Stimulated activated CD8-positive, alpha-beta memory T cell treated with anti-CD3 and anti-CD28 coated beads, Interleukin-4, amount 100 ng/mL, for 48 hours (primary cell): Measurements from ENCODE around the gene C22orf23.
A peak's percentile ranks its signal among the peaks of the same experiment; 100 is the strongest.

Source experiments
- DNase-seq: peaks from one replicate; pipeline ENCODE4 v3.0.0-alpha.2; 2020

The C22orf23 gene

GRCh38 chr22:37924386-37925065, 28.9 kb downstream of the C22orf23 start:
- no peak for DNase-seq

GRCh38 chr22:37923927-37924326, 29.5 kb downstream of the C22orf23 start:
- DNase-seq: no peak

- no peak for DNase-seq
These were observed 31.2 kb downstream of the C22orf23 start for GRCh38 chr22:37922191-37922590.

GRCh38 chr22:37920126-37920525, 33.3 kb downstream of the C22orf23 start:
- DNase-seq: no peak

- DNase-seq: no peak
These were observed 34.7 kb downstream of the C22orf23 start for GRCh38 chr22:37918580-37919270.

- DNase-seq: no peak
These were observed 35.4 kb downstream of the C22orf23 start for GRCh38 chr22:37917874-37918548.

GRCh38 chr22:37916311-37916710, 37.1 kb downstream of the C22orf23 start:
- DNase-seq: no peak

- DNase-seq: no peak
These were observed 40.1 kb downstream of the C22orf23 start for GRCh38 chr22:37913233-37913721.

GRCh38 chr22:37912171-37912570, 41.2 kb downstream of the C22orf23 start:
- DNase-seq: no peak

- no peak for DNase-seq
These were observed 41.7 kb downstream of the C22orf23 start for GRCh38 chr22:37911697-37912096.

- no peak for DNase-seq
These were observed 42.3 kb downstream of the C22orf23 start for GRCh38 chr22:37910890-37911672.

GRCh38 chr22:37909766-37910165, 43.6 kb downstream of the C22orf23 start:
- no peak for DNase-seq

- no peak for DNase-seq
These were observed 46.1 kb downstream of the C22orf23 start for GRCh38 chr22:37907036-37907954.

- peak; percentile 66 for DNase-seq
These were observed 46.9 kb downstream of the C22orf23 start for GRCh38 chr22:37906364-37907008.

GRCh38 chr22:37905534-37906363, 47.7 kb downstream of the C22orf23 start, which contains the start of gene MICALL1:
Gene MICALL1, plus strand, starts transcription at chr22:37906297. Its CDS starts 126 bp downstream, at chr22:37906423.
- DNase-seq: peak; percentile 75

GRCh38 chr22:37904572-37905533, 48.5 kb downstream of the C22orf23 start:
- peak; percentile 50 for DNase-seq

GRCh38 chr22:37898441-37899181, 54.8 kb downstream of the C22orf23 start:
- no peak for DNase-seq

GRCh38 chr22:37897807-37898206, 55.6 kb downstream of the C22orf23 start:
- DNase-seq: no peak
